Esophagus muscularis mucosa (tissue), 3 donors: ENCODE results near the gene ZNF683.

Source experiments
- POLR2A ChIP-seq: fragments of 450-650 bp; IDR thresholded peaks from one replicate; pipeline ENCODE4 v1.6.1; 2017; ENCODE audit warnings: antibody characterized with exemption, moderate library complexity, mild to moderate bottlenecking, low read depth
- TF ChIP-seq, protein P1 (sequence below), 3 experiments: fragments of 200-600 bp in 2 of 3; fragments of 450-650 bp in 1 of 3; sonication (generic) in 2 of 3; IDR thresholded peaks; one replicate each; pipeline ENCODE4 v1.5.1; 2017 to 2019; ENCODE audit warnings: antibody characterized with exemption in 3 of 3, mild to moderate bottlenecking in 2 of 3, moderate library complexity in 1 of 3

DNA sequence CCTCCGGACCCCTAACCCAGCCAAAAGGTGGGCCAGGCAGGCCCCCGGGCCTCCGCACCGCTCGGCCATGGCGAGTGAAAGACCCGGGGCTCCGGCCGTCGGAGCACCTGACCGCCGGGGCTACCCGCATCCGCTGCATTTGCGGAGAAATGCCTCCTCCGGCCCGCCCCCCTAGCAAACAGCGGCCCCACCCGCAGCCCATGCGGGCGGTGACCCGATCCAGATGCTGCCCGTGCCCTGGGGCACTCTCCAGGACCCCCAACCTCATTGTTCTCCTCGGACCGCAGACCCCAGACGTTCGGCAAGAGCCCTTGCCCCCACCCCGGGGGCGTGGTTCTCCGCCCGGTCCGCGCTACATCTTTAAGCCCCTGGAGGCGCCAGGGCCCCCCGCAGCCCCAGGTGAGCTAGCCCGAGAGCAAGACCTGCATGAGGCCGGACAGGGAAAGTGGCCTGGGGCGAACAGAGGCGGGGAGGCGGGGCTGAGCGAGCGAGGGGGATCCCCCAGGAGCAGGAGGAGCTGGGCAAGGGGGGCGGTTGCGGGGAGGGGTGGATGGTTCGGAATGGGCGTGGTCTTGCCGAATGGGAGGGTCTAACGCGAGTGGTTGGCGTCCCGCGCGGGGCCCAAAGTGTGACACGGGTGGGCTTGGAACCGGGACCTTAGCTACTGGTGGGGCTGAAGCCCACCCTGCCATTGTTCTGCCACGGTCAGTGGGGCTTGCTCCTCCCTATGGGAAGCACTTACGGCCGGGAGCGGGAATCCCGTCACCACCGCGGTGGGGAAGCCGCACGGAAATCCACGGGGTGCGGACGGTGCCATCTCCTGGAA is 12.4 kb downstream of the ZNF683 start:
- TF ChIP-seq, protein P1, sequence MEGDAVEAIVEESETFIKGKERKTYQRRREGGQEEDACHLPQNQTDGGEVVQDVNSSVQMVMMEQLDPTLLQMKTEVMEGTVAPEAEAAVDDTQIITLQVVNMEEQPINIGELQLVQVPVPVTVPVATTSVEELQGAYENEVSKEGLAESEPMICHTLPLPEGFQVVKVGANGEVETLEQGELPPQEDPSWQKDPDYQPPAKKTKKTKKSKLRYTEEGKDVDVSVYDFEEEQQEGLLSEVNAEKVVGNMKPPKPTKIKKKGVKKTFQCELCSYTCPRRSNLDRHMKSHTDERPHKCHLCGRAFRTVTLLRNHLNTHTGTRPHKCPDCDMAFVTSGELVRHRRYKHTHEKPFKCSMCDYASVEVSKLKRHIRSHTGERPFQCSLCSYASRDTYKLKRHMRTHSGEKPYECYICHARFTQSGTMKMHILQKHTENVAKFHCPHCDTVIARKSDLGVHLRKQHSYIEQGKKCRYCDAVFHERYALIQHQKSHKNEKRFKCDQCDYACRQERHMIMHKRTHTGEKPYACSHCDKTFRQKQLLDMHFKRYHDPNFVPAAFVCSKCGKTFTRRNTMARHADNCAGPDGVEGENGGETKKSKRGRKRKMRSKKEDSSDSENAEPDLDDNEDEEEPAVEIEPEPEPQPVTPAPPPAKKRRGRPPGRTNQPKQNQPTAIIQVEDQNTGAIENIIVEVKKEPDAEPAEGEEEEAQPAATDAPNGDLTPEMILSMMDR (IDR thresholded peaks at IDR 0.05): no peak
- TF ChIP-seq POLR2A: no peak
